Trophoblast cell (in vitro differentiated cells and primary cell): ENCODE measurements around the gene RPRD1A. TPM values are rescaled to one million over a fixed set of nuclear protein-coding genes. Genes with fewer than 3 reads are reported as not detected.
"Not testable (repeated sequence)": the region's sequence is repeated elsewhere in the genome, so short reads cannot be mapped to it uniquely, and the experiment has no call there.

Source experiments
- DNase-seq, 2 donors: peaks; one replicate each; pipeline ENCODE4 v3.0.0-alpha.2; 2016
- H2AFZ ChIP-seq: 2 replicates; pipeline ENCODE4 v1.6.1; 2013; ENCODE audit warnings: low read length, moderate library complexity, mild to moderate bottlenecking; ENCODE audit not compliant: insufficient read depth, poor library complexity
- H2AK5ac ChIP-seq: 2 replicates; pipeline ENCODE4 v1.6.1; 2013; ENCODE audit warnings: mild to moderate bottlenecking, low read length
- H2BK120ac ChIP-seq: 2 replicates; pipeline ENCODE4 v1.6.1; 2013; ENCODE audit warnings: low read length, mild to moderate bottlenecking, moderate library complexity; ENCODE audit not compliant: insufficient read depth, poor library complexity
- H2BK12ac ChIP-seq: 2 replicates; pipeline ENCODE4 v1.6.1; 2013; ENCODE audit warnings: mild to moderate bottlenecking, low read length, moderate library complexity
- H2BK5ac ChIP-seq: 2 replicates; pipeline ENCODE4 v1.6.1; 2013; ENCODE audit warnings: low read length, low read depth, moderate library complexity, mild to moderate bottlenecking; ENCODE audit not compliant: poor library complexity
- H3K14ac ChIP-seq: 2 replicates; pipeline ENCODE4 v1.6.1; 2013; ENCODE audit warnings: mild to moderate bottlenecking, low read length
- H3K18ac ChIP-seq: 2 replicates; pipeline ENCODE4 v1.6.1; 2013; ENCODE audit warnings: mild to moderate bottlenecking, low read length
- H3K23ac ChIP-seq: 2 replicates; pipeline ENCODE4 v1.6.1; 2013; ENCODE audit warnings: low read length
- H3K27ac ChIP-seq: 2 replicates; pipeline ENCODE4 v1.5.1; 2013; ENCODE audit warnings: low read depth, mild to moderate bottlenecking, inconsistent platforms, low read length, moderate library complexity
- H3K27me3 ChIP-seq: 2 replicates; pipeline ENCODE4 v1.6.1; 2013; ENCODE audit warnings: inconsistent platforms, mild to moderate bottlenecking, low read length, moderate library complexity; ENCODE audit not compliant: insufficient read depth
- H3K36me3 ChIP-seq, 2 experiments: 1 replicate in 1 of 2; 2 replicates in 1 of 2; pipeline ENCODE4 v1.6.1; 2013; ENCODE audit warnings: low read length in 2 of 2, mild to moderate bottlenecking in 2 of 2, moderate library complexity in 1 of 2; ENCODE audit not compliant: insufficient read depth in 2 of 2, control insufficient read depth in 1 of 2
- H3K4ac ChIP-seq: 2 replicates; pipeline ENCODE4 v1.6.1; 2013; ENCODE audit warnings: low read depth, mild to moderate bottlenecking, low read length, moderate library complexity
- H3K4me1 ChIP-seq, 2 experiments: 1 replicate in 1 of 2; 2 replicates in 1 of 2; pipeline ENCODE4 v1.6.1; 2013; ENCODE audit warnings: low read length in 2 of 2, mild to moderate bottlenecking in 2 of 2, moderate library complexity in 1 of 2; ENCODE audit not compliant: insufficient read depth in 2 of 2, control insufficient read depth in 1 of 2
- H3K4me2 ChIP-seq: 2 replicates; pipeline ENCODE4 v1.6.1; 2013; ENCODE audit warnings: inconsistent platforms, mild to moderate bottlenecking, low read length, moderate library complexity
- H3K4me3 ChIP-seq: 2 replicates; pipeline ENCODE4 v1.5.1; 2013; ENCODE audit warnings: mild to moderate bottlenecking, low read depth, low read length, inconsistent platforms
- H3K79me1 ChIP-seq: one replicate; pipeline ENCODE4 v1.6.1; 2013; ENCODE audit warnings: low read length
- H3K79me2 ChIP-seq: 2 replicates; pipeline ENCODE4 v1.6.1; 2013; ENCODE audit warnings: low read length, mild to moderate bottlenecking; ENCODE audit not compliant: control insufficient read depth, insufficient read depth, poor library complexity
- H3K9ac ChIP-seq: 2 replicates; pipeline ENCODE4 v1.6.1; 2013; ENCODE audit warnings: mild to moderate bottlenecking, low read length
- H3K9me3 ChIP-seq: 2 replicates; pipeline ENCODE4 v1.6.1; 2013; ENCODE audit warnings: low read depth, mild to moderate bottlenecking, control low read depth, inconsistent platforms, low read length; ENCODE audit not compliant: insufficient read depth
- H4K12ac ChIP-seq: 2 replicates; pipeline ENCODE4 v1.6.1; 2013; ENCODE audit warnings: low read depth, mild to moderate bottlenecking, low read length, moderate library complexity
- H4K8ac ChIP-seq: 2 replicates; pipeline ENCODE4 v1.6.1; 2013; ENCODE audit warnings: low read depth, mild to moderate bottlenecking, low read length, moderate library complexity
- H4K91ac ChIP-seq: one replicate; pipeline ENCODE4 v1.6.1; 2013; ENCODE audit warnings: low read depth, mild to moderate bottlenecking, low read length, moderate library complexity
- WGBS: extraction: QIAGEN DNeasy Blood & Tissue Kit; methylation state at CpG from one replicate; pipeline ENCODE4 v1.1.7; 2013; ENCODE audit warnings: missing lambda C conversion rate; ENCODE audit not compliant: insufficient read length, insufficient coverage; ENCODE audit errors: extremely low coverage; 5-methylcytosine and 5-hydroxymethylcytosine counted together
- polyA plus RNA-seq: library from polyadenylated mRNA; stranded (reverse); fragments of 200-250 nt; gene quantifications from 2 replicates; pipeline ENCODE4 v1.2.3, GENCODE V29; 2013

The RPRD1A gene
- polyA plus RNA-seq, result 33.6 and 36.5 TPM in 2 replicates

- Histone ChIP-seq H4K8ac (peak within 1 kb of the TSS; percentile 95), H3K4me2 (peak within 1 kb of the TSS; percentile 73), H3K79me2 (peaks cover 20% of the 10 kb centered on the region), H3K9me3 (no peaks in the 10 kb centered on the region), H3K27me3 (no peaks in the 10 kb centered on the region), H2AFZ (peak within 1 kb of the TSS; percentile 93), H3K4me1 (no peaks in the 10 kb centered on the region), H3K4ac (peak within 1 kb of the TSS; percentile 6), H3K23ac (no peak within 1 kb of the TSS), H3K79me1 (peaks cover 5% of the 10 kb centered on the region), H3K27ac (peak within 1 kb of the TSS; percentile 75), H3K36me3 (peaks cover 4 to 5% of the 10 kb centered on the region in 2 experiments), H2BK120ac (peak within 1 kb of the TSS; percentile 85), H3K14ac (peak within 1 kb of the TSS; percentile 97), H3K9ac (peak within 1 kb of the TSS; percentile 73), H2BK5ac (peak within 1 kb of the TSS; percentile 78), H2AK5ac (no peak within 1 kb of the TSS), H3K4me3 (peak within 1 kb of the TSS; percentile 93), H4K12ac (peak within 1 kb of the TSS; percentile 93), H4K91ac (peak within 1 kb of the TSS; percentile 63), H2BK12ac (no peak within 1 kb of the TSS), H3K18ac (peak within 1 kb of the TSS; percentile 90)
- peak; percentile 95 to 97 for DNase-seq
- WGBS, result no CpG with 5 or more reads among the region's 66 CpGs
Observed at GRCh38 chr18:36067055-36067957, at the start of gene RPRD1A. Gene RPRD1A (minus strand): TSS chr18:36067559. CDS start chr18:36067404, 155 bp downstream.

- H3K4me1 ChIP-seq, H4K91ac ChIP-seq, H2AK5ac ChIP-seq, H3K14ac ChIP-seq, H2BK120ac ChIP-seq, H2AFZ ChIP-seq, H3K27ac ChIP-seq, H3K4me2 ChIP-seq, H3K9ac ChIP-seq, H3K79me1 ChIP-seq, H3K4me3 ChIP-seq, H3K9me3 ChIP-seq, H2BK12ac ChIP-seq, H3K4ac ChIP-seq, H4K12ac ChIP-seq, H3K23ac ChIP-seq, H2BK5ac ChIP-seq, H3K18ac ChIP-seq, H4K8ac ChIP-seq, H3K27me3 ChIP-seq, DNase-seq, H3K79me2 ChIP-seq: not testable (repeated sequence)
- H3K36me3 ChIP-seq, result peaks cover 13 to 17% of the 10 kb centered on the region in 2 experiments
- WGBS, result no CpG with 5 or more reads among the region's 11 CpGs
Observed at GRCh38 chr18:36116771-36117170, 49.4 kb upstream of the RPRD1A start.

DNA sequence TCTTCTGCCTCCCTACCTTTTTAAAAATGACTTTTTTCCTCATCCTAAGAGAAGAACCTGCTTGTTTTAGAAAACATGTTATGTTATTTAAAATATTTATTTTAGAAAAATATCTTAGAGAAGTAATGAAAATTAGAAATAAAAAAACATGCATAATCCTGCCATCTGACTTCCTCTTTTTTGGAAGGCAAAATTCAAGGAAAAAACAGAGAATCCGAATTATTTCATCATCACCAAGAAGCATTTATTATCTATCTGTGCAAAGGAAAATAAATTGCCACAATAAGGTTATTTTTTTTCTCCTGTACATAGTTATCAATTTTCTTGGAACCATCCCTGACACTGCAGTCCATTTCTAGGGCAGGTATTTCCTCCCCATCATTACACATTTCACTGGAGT lies 47.4 kb upstream of the RPRD1A start:
- H3K9ac ChIP-seq, result no peak overlapping the region
- no peak for DNase-seq
- no peak overlapping the region for H4K8ac ChIP-seq
- H4K12ac ChIP-seq, result no peak overlapping the region
- no peak overlapping the region for H4K91ac ChIP-seq
- WGBS, result no CpG with 5 or more reads among the region's 1 CpG
- no peaks in the 10 kb centered on the region for H3K27me3 ChIP-seq
- H3K4me3 ChIP-seq, result no peak overlapping the region
- H3K14ac ChIP-seq, result no peak overlapping the region
- no peak overlapping the region for H3K4ac ChIP-seq
- no peak overlapping the region for H3K27ac ChIP-seq
- H3K36me3 ChIP-seq, result peaks cover 18 to 19% of the 10 kb centered on the region in 2 experiments
- no peaks in the 10 kb centered on the region for H3K79me2 ChIP-seq
- no peak overlapping the region for H2AFZ ChIP-seq
- H2AK5ac ChIP-seq, result no peak overlapping the region
- H3K23ac ChIP-seq, result no peak overlapping the region
- no peak overlapping the region for H2BK120ac ChIP-seq
- no peaks in the 10 kb centered on the region for H3K79me1 ChIP-seq
- H2BK12ac ChIP-seq, result no peak overlapping the region
- no peaks in the 10 kb centered on the region for H3K4me1 ChIP-seq
- no peak overlapping the region for H3K4me2 ChIP-seq
- H2BK5ac ChIP-seq, result no peak overlapping the region
- no peak overlapping the region for H3K18ac ChIP-seq
- H3K9me3 ChIP-seq, result no peaks in the 10 kb centered on the region

DNA sequence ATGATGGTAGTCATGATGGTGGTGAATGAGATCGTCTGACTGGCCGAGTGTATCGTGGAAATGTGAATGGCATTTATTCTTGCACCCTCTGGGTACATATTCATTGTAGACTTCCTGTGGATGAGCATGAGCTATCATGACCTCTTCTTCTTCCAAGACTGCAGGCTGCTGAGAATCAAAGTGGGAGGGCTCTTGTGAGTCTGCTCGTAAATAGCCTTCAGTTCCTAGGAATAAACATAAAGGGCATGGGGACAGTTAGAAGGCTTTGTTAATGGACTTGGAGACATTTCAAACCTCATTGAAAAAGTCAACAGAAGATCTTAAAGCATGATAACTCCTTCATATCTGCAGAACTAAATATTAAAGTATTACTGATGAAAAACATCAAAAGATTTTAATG lies 46.9 kb upstream of the RPRD1A start:
- Histone ChIP-seq H3K36me3 (peaks cover 18 to 19% of the 10 kb centered on the region in 2 experiments), H3K23ac (no peak overlapping the region), H4K8ac (no peak overlapping the region), H2BK120ac (no peak overlapping the region), H3K14ac (no peak overlapping the region), H3K9me3 (no peaks in the 10 kb centered on the region), H3K4me1 (no peaks in the 10 kb centered on the region), H2BK5ac (no peak overlapping the region), H3K9ac (no peak overlapping the region), H4K12ac (no peak overlapping the region), H3K4ac (no peak overlapping the region), H3K18ac (no peak overlapping the region), H3K79me1 (no peaks in the 10 kb centered on the region), H3K79me2 (no peaks in the 10 kb centered on the region), H4K91ac (no peak overlapping the region), H2AK5ac (no peak overlapping the region), H3K27me3 (no peaks in the 10 kb centered on the region), H3K4me2 (no peak overlapping the region), H3K27ac (no peak overlapping the region), H3K4me3 (no peak overlapping the region), H2BK12ac (no peak overlapping the region), H2AFZ (no peak overlapping the region)
- DNase-seq, result no peak
- no CpG with 5 or more reads among the region's 4 CpGs for WGBS
